Measurements from ENCODE around the gene DOCK4. TPM values are rescaled to one million over a fixed set of nuclear protein-coding genes. Genes with fewer than 3 reads are reported as not detected.

Gene DOCK4
- total RNA-seq, 1 donor from 2014 or later, result 32.2 TPM

- Mint-ChIP-seq H3K9me3 (ENCODE audit: unreplicated experiment) (no peaks in the 10 kb centered on the region), H3K27ac (ENCODE audit: unreplicated experiment) (no peak overlapping the region), H3K27me3 (ENCODE audit: low read depth, unreplicated experiment) (no peaks in the 10 kb centered on the region), H3K36me3 (ENCODE audit: low read depth, unreplicated experiment) (peaks cover 18% of the 10 kb centered on the region), H3K4me1 (ENCODE audit: low read depth, unreplicated experiment) (no peaks in the 10 kb centered on the region), H3K4me3 (ENCODE audit: unreplicated experiment) (no peak overlapping the region)
- no peaks in the 10 kb centered on the region for H3K79me2 ChIP-seq (ENCODE audit: insufficient read depth, low read length)
- H3K27me3 ChIP-seq (ENCODE audit: insufficient read depth, low read length), result no peaks in the 10 kb centered on the region
- H3K4me3 ChIP-seq (ENCODE audit: insufficient read depth, low read depth, low read length), result no peak overlapping the region
- no peak overlapping the region for H3K4me2 ChIP-seq (ENCODE audit: low read length)
- TF ChIP-seq CTCF (IDR thresholded peaks at IDR 0.05; ENCODE audit: insufficient read depth, low read depth, low read length), result no peak
- no peaks in the 10 kb centered on the region for H4K20me1 ChIP-seq (ENCODE audit: insufficient read depth, low read length)
- DNase-seq (ENCODE audit: low read depth) (no peak), FAIRE-seq (no peak)
- no peak overlapping the region for H3K9ac ChIP-seq (ENCODE audit: low read length)
- no peak overlapping the region for H3K27ac ChIP-seq (ENCODE audit: low read depth, low read length)
- H3K4me1 ChIP-seq (ENCODE audit: insufficient read depth, low read length), result no peaks in the 10 kb centered on the region
- no peak overlapping the region for H2AFZ ChIP-seq (ENCODE audit: low read depth, low read length)
- H3K36me3 ChIP-seq (ENCODE audit: insufficient read depth, low read length), result no peaks in the 10 kb centered on the region
- H3K9me3 ChIP-seq (ENCODE audit: insufficient read depth, low read depth, low read length), result no peaks in the 10 kb centered on the region
These were observed 302.4 kb downstream of the DOCK4 start for GRCh38 chr7:111903797-111904196.

DNA sequence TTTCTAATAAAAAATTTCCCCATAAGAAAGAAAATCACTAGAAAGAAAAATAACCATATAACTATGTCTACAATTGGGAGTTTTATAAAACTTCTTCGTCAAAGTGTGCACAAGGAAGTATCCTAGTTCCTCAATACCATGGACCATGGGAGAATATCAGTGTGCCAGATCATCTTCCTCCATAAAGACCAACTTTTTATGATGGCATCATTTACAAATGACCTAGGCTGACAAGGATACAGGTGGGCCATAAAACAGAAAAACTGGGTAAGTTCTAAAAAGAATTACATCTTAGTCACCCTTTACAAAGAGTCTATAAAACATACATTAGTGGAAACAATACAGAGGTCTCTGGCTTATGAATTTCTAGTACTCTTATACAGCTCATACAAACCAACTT lies 303.2 kb downstream of the DOCK4 start:
- no peaks in the 10 kb centered on the region for H3K36me3 ChIP-seq (ENCODE audit: insufficient read depth, low read length)
- H3K27me3 ChIP-seq (ENCODE audit: insufficient read depth, low read length), result no peaks in the 10 kb centered on the region
- Mint-ChIP-seq H3K4me1 (ENCODE audit: low read depth, unreplicated experiment) (no peaks in the 10 kb centered on the region), H3K4me3 (ENCODE audit: unreplicated experiment) (no peak overlapping the region), H3K27me3 (ENCODE audit: low read depth, unreplicated experiment) (no peaks in the 10 kb centered on the region), H3K36me3 (ENCODE audit: low read depth, unreplicated experiment) (peaks cover 18% of the 10 kb centered on the region), H3K9me3 (ENCODE audit: unreplicated experiment) (no peaks in the 10 kb centered on the region), H3K27ac (ENCODE audit: unreplicated experiment) (no peak overlapping the region)
- no peaks in the 10 kb centered on the region for H3K79me2 ChIP-seq (ENCODE audit: insufficient read depth, low read length)
- H3K9ac ChIP-seq (ENCODE audit: low read length), result no peak overlapping the region
- DNase-seq (ENCODE audit: low read depth), result no peak
- no peak for FAIRE-seq
- no peaks in the 10 kb centered on the region for H4K20me1 ChIP-seq (ENCODE audit: insufficient read depth, low read length)
- H3K9me3 ChIP-seq (ENCODE audit: insufficient read depth, low read depth, low read length), result no peaks in the 10 kb centered on the region
- H3K27ac ChIP-seq (ENCODE audit: low read depth, low read length), result no peak overlapping the region
- no peak for TF ChIP-seq CTCF (IDR thresholded peaks at IDR 0.05; ENCODE audit: insufficient read depth, low read depth, low read length)
- no peak for TF ChIP-seq EZH2 (IDR thresholded peaks at IDR 0.05; ENCODE audit: insufficient read depth, low read length)
- H3K4me1 ChIP-seq (ENCODE audit: insufficient read depth, low read length), result no peaks in the 10 kb centered on the region
- no peak overlapping the region for H2AFZ ChIP-seq (ENCODE audit: low read depth, low read length)
- H3K4me2 ChIP-seq (ENCODE audit: low read length), result no peak overlapping the region
- H3K4me3 ChIP-seq (ENCODE audit: insufficient read depth, low read depth, low read length), result no peak overlapping the region

DNA sequence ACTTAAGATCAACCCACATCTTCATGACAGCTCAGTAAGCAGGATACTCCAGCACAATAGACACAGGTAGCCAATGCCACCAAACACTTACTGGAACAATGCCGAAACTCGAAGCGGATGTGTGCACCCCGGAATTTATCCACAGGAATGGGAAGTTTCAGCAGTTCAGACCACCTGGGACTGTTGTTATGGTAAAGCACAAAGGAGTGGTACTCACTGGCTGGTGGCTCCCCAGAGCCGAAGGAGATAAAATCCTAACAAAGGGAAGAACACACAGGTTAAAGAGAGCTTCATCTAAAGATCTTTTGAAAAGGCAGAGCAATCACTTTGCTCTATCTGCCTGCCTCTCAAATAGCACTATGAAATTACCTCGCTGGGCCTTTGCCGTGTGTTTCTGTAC lies 305.9 kb downstream of the DOCK4 start:
- no peaks in the 10 kb centered on the region for H3K36me3 ChIP-seq (ENCODE audit: insufficient read depth, low read length)
- no peak overlapping the region for H3K4me3 ChIP-seq (ENCODE audit: insufficient read depth, low read depth, low read length)
- Mint-ChIP-seq H3K4me1 (ENCODE audit: low read depth, unreplicated experiment) (no peaks in the 10 kb centered on the region), H3K27ac (ENCODE audit: unreplicated experiment) (no peak overlapping the region), H3K36me3 (ENCODE audit: low read depth, unreplicated experiment) (peaks cover 17% of the 10 kb centered on the region), H3K4me3 (ENCODE audit: unreplicated experiment) (no peak overlapping the region), H3K27me3 (ENCODE audit: low read depth, unreplicated experiment) (no peaks in the 10 kb centered on the region), H3K9me3 (ENCODE audit: unreplicated experiment) (no peaks in the 10 kb centered on the region)
- H4K20me1 ChIP-seq (ENCODE audit: insufficient read depth, low read length), result no peaks in the 10 kb centered on the region
- no peak overlapping the region for H2AFZ ChIP-seq (ENCODE audit: low read depth, low read length)
- no peak overlapping the region for H3K27ac ChIP-seq (ENCODE audit: low read depth, low read length)
- TF ChIP-seq CTCF (IDR thresholded peaks at IDR 0.05; ENCODE audit: insufficient read depth, low read depth, low read length) (no peak), EZH2 (IDR thresholded peaks at IDR 0.05; ENCODE audit: insufficient read depth, low read length) (no peak)
- FAIRE-seq, result no peak
- no peaks in the 10 kb centered on the region for H3K27me3 ChIP-seq (ENCODE audit: insufficient read depth, low read length)
- no peaks in the 10 kb centered on the region for H3K9me3 ChIP-seq (ENCODE audit: insufficient read depth, low read depth, low read length)
- no peak overlapping the region for H3K4me2 ChIP-seq (ENCODE audit: low read length)
- no peak overlapping the region for H3K9ac ChIP-seq (ENCODE audit: low read length)
- no peaks in the 10 kb centered on the region for H3K4me1 ChIP-seq (ENCODE audit: insufficient read depth, low read length)
- H3K79me2 ChIP-seq (ENCODE audit: insufficient read depth, low read length), result no peaks in the 10 kb centered on the region
- no peak for DNase-seq (ENCODE audit: low read depth)
